Activated CD8-positive, alpha-beta T cell treated with anti-CD3 and anti-CD28 coated beads for 36 hours (primary cell): Measurements from ENCODE around the gene NECAB2. TPM values are rescaled to one million over a fixed set of nuclear protein-coding genes. Genes with fewer than 3 reads are reported as not detected.
"Not testable (repeated sequence)": the region's sequence is repeated elsewhere in the genome, so short reads cannot be mapped to it uniquely, and the experiment has no call there.

Experiments
- ATAC-seq: fragments of 200-7000 bp; cut with Tn5 transposase; one replicate; pipeline ENCODE4 v1.10.0; 2021; ENCODE audit warnings: mild to moderate bottlenecking, moderate library complexity
- CTCF ChIA-PET: fragments of 350-600 bp; sonication (Branson Sonifier 250); formaldehyde crosslinking; loops from one replicate; lab custom pipeline; 2021; ENCODE audit warnings: antibody characterized with exemption; lab: Charles Lee
- POLR2A ChIA-PET: fragments of 350-600 bp; sonication (Branson Sonifier 250); formaldehyde crosslinking; loops from one replicate; lab custom pipeline; 2021; ENCODE audit warnings: antibody characterized with exemption; lab: Charles Lee
- DNase-seq: peaks from one replicate; pipeline ENCODE4 v3.0.0-alpha.2; 2020
- H3K27ac Mint-ChIP-seq: one replicate; pipeline ENCODE4 v1.8.0; 2021; ENCODE audit warnings: mild to moderate bottlenecking, mixed read lengths
- H3K27me3 Mint-ChIP-seq: one replicate; pipeline ENCODE4 v1.8.0; 2021; ENCODE audit warnings: mixed read lengths
- H3K36me3 Mint-ChIP-seq: one replicate; pipeline ENCODE4 v1.8.0; 2021; ENCODE audit warnings: low read depth, mixed read lengths
- H3K4me1 Mint-ChIP-seq: one replicate; pipeline ENCODE4 v1.8.0; 2021; ENCODE audit warnings: low read depth, mixed read lengths
- H3K4me3 Mint-ChIP-seq: one replicate; pipeline ENCODE4 v1.8.0; 2021; ENCODE audit warnings: mild to moderate bottlenecking, moderate library complexity, mixed read lengths
- H3K9me3 Mint-ChIP-seq: one replicate; pipeline ENCODE4 v1.8.0; 2021; ENCODE audit warnings: mixed read lengths
- CTCF ChIP-seq: fragments of 200-600 bp; IDR thresholded peaks from one replicate; pipeline ENCODE4 v1.8.0; 2022; ENCODE audit warnings: antibody characterized with exemption, mild to moderate bottlenecking
- intact Hi-C: fragments of 100-400 bp; cut with micrococcal nuclease; formaldehyde crosslinking; loops from one replicate; pipeline ENCODE4 v1.10.0; 2022
- total RNA-seq, 2 experiments: library from RNA; stranded (reverse); gene quantifications; one replicate each; pipeline ENCODE4 v1.2.3, GENCODE V29; 2021

NECAB2 gene
- total RNA-seq, 2 experiments from 2014 or later, result not detected

- peaks cover 7% of the 10 kb centered on the region for H3K4me1 Mint-ChIP-seq
- H3K9me3 Mint-ChIP-seq, result no peaks in the 10 kb centered on the region
- POLR2A ChIA-PET, result no interaction called here
- H3K27ac Mint-ChIP-seq, result no peak overlapping the region
- DNase-seq, result no peak
- CTCF ChIA-PET, result no interaction called here
- no peaks in the 10 kb centered on the region for H3K36me3 Mint-ChIP-seq
- intact Hi-C loops, result no loop called here
- TF ChIP-seq CTCF, result no peak
- H3K4me3 Mint-ChIP-seq, result no peak overlapping the region
- no peak for ATAC-seq
- H3K27me3 Mint-ChIP-seq, result no peaks in the 10 kb centered on the region
Measured at GRCh38 chr16:83939266-83939855, 28.7 kb upstream of the NECAB2 start.

- Mint-ChIP-seq H3K4me3 (no peak overlapping the region), H3K4me1 (peaks cover 7% of the 10 kb centered on the region), H3K27me3 (no peaks in the 10 kb centered on the region), H3K27ac (no peak overlapping the region), H3K9me3 (no peaks in the 10 kb centered on the region), H3K36me3 (no peaks in the 10 kb centered on the region)
- ChIA-PET CTCF (no interaction called here), POLR2A (no interaction called here)
- TF ChIP-seq CTCF, result no peak
- DNase-seq (no peak), ATAC-seq (no peak)
- intact Hi-C loops, result no loop called here
Measured at GRCh38 chr16:83940119-83940518, 27.9 kb upstream of the NECAB2 start.

- Mint-ChIP-seq H3K4me3 (no peak overlapping the region), H3K27me3 (no peaks in the 10 kb centered on the region), H3K27ac (no peak overlapping the region), H3K4me1 (peaks cover 7% of the 10 kb centered on the region), H3K36me3 (no peaks in the 10 kb centered on the region), H3K9me3 (no peaks in the 10 kb centered on the region)
- DNase-seq (no peak), ATAC-seq (no peak)
- TF ChIP-seq CTCF, result no peak
- ChIA-PET POLR2A (no interaction called here), CTCF (no interaction called here)
- intact Hi-C loops, result no loop called here
Measured at GRCh38 chr16:83940630-83941378, 27.2 kb upstream of the NECAB2 start.

GRCh38 chr16:83941546-83941945 is 26.5 kb upstream of the NECAB2 start:
- H3K27me3 Mint-ChIP-seq, DNase-seq, intact Hi-C loops, CTCF ChIA-PET, H3K4me1 Mint-ChIP-seq, H3K36me3 Mint-ChIP-seq, H3K27ac Mint-ChIP-seq, H3K9me3 Mint-ChIP-seq, POLR2A ChIA-PET, H3K4me3 Mint-ChIP-seq, ATAC-seq: not testable (repeated sequence)

GRCh38 chr16:83942074-83942473 is 26.0 kb upstream of the NECAB2 start:
- Mint-ChIP-seq H3K27me3 (no peaks in the 10 kb centered on the region), H3K27ac (no peak overlapping the region), H3K4me1 (peaks cover 7% of the 10 kb centered on the region), H3K9me3 (no peaks in the 10 kb centered on the region), H3K36me3 (no peaks in the 10 kb centered on the region), H3K4me3 (no peak overlapping the region)
- intact Hi-C loops, result no loop called here
- no peak for TF ChIP-seq CTCF
- ATAC-seq (no peak), DNase-seq (no peak)
- ChIA-PET POLR2A (no interaction called here), CTCF (no interaction called here)
